Panc1 (cell line): ENCODE results near the gene CDH8. TPM values are rescaled to one million over a fixed set of nuclear protein-coding genes. Genes with fewer than 3 reads are reported as not detected.

Experiments used
- ATAC-seq: fragments of 200-7000 bp; cut with Tn5 transposase; 2 replicates; pipeline ENCODE4 v1.9.1; 2020; ENCODE audit warnings: mild to moderate bottlenecking, moderate library complexity
- BruUV-seq: library from RNA; stranded (reverse); fragments of 400-500 nt; replicated peaks from 2 replicates; lab custom pipeline; 2021; lab: Mats Ljungman, UMichigan
- CTCF ChIA-PET: fragments of 300-600 bp; sonication (Branson Sonifier 250); formaldehyde crosslinking; loops from one replicate; lab custom pipeline; 2022; ENCODE audit warnings: antibody characterized with exemption; lab: Charles Lee
- POLR2A ChIA-PET: fragments of 300-600 bp; sonication (Branson Sonifier 250); formaldehyde crosslinking; loops from one replicate; lab custom pipeline; 2022; ENCODE audit warnings: antibody characterized with exemption; lab: Charles Lee
- DNase-seq: peaks from one replicate; pipeline ENCODE4 v3.0.0-alpha.2; 2010; ENCODE audit warnings: low read depth, low spot score
- H3K27ac ChIP-seq: 2 replicates; pipeline ENCODE4 v1.5.1; 2011; ENCODE audit warnings: mild to moderate bottlenecking, low read length, inconsistent platforms
- H3K27me3 ChIP-seq: fragments of 200-500 bp; sonication (Bioruptor generic); 2 replicates; pipeline ENCODE4 v1.6.0; 2014; ENCODE audit warnings: low read length, inconsistent platforms; ENCODE audit not compliant: control insufficient read depth, insufficient read depth
- H3K36me3 ChIP-seq: fragments of 200-500 bp; sonication (Bioruptor generic); 2 replicates; pipeline ENCODE4 v1.5.1; 2014; ENCODE audit warnings: inconsistent platforms, mild to moderate bottlenecking, low read length, moderate library complexity; ENCODE audit not compliant: control insufficient read depth, insufficient read depth
- H3K4me1 ChIP-seq: 2 replicates; pipeline ENCODE4 v1.5.1; 2011; ENCODE audit warnings: inconsistent platforms, mild to moderate bottlenecking, low read length, moderate library complexity; ENCODE audit not compliant: control insufficient read depth, insufficient read depth
- H3K4me3 ChIP-seq, 2 experiments: 2 replicates each; pipeline ENCODE4 v1.5.1; 2011 to 2012; ENCODE audit warnings: low read depth in 2 of 2, low read length in 2 of 2, mild to moderate bottlenecking in 2 of 2, inconsistent platforms in 1 of 2, moderate library complexity in 1 of 2
- H3K9me3 ChIP-seq: fragments of 200-500 bp; sonication (Bioruptor generic); 2 replicates; pipeline ENCODE4 v1.5.1; 2014; ENCODE audit warnings: low read depth, mild to moderate bottlenecking, inconsistent platforms, low read length, moderate library complexity; ENCODE audit not compliant: control insufficient read depth, insufficient read depth
- POLR2AphosphoS5 ChIP-seq: IDR thresholded peaks from 2 replicates; pipeline ENCODE4 v1.6.1; 2012; ENCODE audit warnings: mild to moderate bottlenecking, low read depth, low read length, moderate library complexity
- SIN3A ChIP-seq: IDR thresholded peaks from 2 replicates; pipeline ENCODE4 v1.6.1; 2012; ENCODE audit warnings: low read depth, mild to moderate bottlenecking, low read length, moderate library complexity, borderline replicate concordance; ENCODE audit not compliant: insufficient read depth
- TCF7L2 ChIP-seq: IDR thresholded peaks from 2 replicates; pipeline ENCODE4 v1.6.1; 2011; ENCODE audit warnings: mild to moderate bottlenecking, low read depth, low read length, inconsistent platforms
- in situ Hi-C: cut with HindIII; loops from 2 replicates; pipeline ENCODE4 v1.10.0; 2016; ENCODE audit warnings: low sequenced_read_pairs, low pct_unique_long_range_greater_than_20kb
- intact Hi-C: fragments of 100-400 bp; cut with micrococcal nuclease; formaldehyde crosslinking; loops from one replicate; pipeline ENCODE4 v1.10.0; 2022; ENCODE audit not compliant: unreplicated experiment
- total RNA-seq: library from RNA; stranded (reverse); gene quantifications from one replicate; pipeline ENCODE4 v1.2.1, GENCODE V29; 2021; ENCODE audit not compliant: unreplicated experiment
- TF ChIP-seq, protein P1 (sequence below), 2 experiments: IDR thresholded peaks; 2 replicates each; pipeline ENCODE4 v1.6.1; 2011 to 2012; ENCODE audit warnings: low read depth in 2 of 2, control low read depth in 1 of 2, low read length in 1 of 2, mild to moderate bottlenecking in 1 of 2, moderate library complexity in 1 of 2; ENCODE audit not compliant: insufficient read depth in 1 of 2
- TF ChIP-seq, protein P2 (sequence below): fragments of 450-650 bp; IDR thresholded peaks from 2 replicates; pipeline ENCODE4 v1.5.1; 2017; ENCODE audit warnings: mild to moderate bottlenecking

Gene CDH8
- total RNA-seq, 1 experiment from 2014 or later, result 0.21 TPM

DNA sequence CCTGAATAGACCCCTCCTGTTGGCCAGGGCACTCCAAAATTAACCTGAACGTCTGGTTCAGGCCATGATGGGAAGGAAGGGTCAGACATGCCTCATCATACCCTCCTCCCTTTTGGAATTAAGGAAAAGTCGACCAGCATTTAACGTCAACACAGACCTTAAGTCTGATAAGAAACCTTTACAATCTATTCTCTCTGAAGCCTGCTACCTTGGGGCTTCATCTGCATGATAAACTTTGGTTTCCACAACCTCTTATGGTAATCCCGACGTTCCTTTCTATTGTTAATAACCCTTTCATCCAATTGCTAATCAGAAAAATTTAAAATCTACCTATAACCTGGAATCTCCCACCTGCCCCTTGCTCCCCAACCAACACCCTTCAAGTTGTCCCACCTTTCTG lies 358.5 kb downstream of the CDH8 start:
- ATAC-seq, result no peak
- H3K27ac ChIP-seq, result no peak overlapping the region
- no peaks in the 10 kb centered on the region for H3K36me3 ChIP-seq
- ChIA-PET POLR2A (no interaction called here), CTCF (no interaction called here)
- intact Hi-C loops (no loop called here), in situ Hi-C loops (no loop called here)
- no TSS peak for BruUV-seq
- H3K27me3 ChIP-seq, result no peaks in the 10 kb centered on the region
- TF ChIP-seq TCF7L2 (no peak), SIN3A (no peak), POLR2AphosphoS5 (no peak)
- TF ChIP-seq, protein P1, sequence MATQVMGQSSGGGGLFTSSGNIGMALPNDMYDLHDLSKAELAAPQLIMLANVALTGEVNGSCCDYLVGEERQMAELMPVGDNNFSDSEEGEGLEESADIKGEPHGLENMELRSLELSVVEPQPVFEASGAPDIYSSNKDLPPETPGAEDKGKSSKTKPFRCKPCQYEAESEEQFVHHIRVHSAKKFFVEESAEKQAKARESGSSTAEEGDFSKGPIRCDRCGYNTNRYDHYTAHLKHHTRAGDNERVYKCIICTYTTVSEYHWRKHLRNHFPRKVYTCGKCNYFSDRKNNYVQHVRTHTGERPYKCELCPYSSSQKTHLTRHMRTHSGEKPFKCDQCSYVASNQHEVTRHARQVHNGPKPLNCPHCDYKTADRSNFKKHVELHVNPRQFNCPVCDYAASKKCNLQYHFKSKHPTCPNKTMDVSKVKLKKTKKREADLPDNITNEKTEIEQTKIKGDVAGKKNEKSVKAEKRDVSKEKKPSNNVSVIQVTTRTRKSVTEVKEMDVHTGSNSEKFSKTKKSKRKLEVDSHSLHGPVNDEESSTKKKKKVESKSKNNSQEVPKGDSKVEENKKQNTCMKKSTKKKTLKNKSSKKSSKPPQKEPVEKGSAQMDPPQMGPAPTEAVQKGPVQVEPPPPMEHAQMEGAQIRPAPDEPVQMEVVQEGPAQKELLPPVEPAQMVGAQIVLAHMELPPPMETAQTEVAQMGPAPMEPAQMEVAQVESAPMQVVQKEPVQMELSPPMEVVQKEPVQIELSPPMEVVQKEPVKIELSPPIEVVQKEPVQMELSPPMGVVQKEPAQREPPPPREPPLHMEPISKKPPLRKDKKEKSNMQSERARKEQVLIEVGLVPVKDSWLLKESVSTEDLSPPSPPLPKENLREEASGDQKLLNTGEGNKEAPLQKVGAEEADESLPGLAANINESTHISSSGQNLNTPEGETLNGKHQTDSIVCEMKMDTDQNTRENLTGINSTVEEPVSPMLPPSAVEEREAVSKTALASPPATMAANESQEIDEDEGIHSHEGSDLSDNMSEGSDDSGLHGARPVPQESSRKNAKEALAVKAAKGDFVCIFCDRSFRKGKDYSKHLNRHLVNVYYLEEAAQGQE (IDR thresholded peaks at IDR 0.05; ENCODE audit: insufficient read depth in 1 of 2, low read depth in 2 of 2, low read length in 1 of 2), result no peak
- TF ChIP-seq, protein P2, sequence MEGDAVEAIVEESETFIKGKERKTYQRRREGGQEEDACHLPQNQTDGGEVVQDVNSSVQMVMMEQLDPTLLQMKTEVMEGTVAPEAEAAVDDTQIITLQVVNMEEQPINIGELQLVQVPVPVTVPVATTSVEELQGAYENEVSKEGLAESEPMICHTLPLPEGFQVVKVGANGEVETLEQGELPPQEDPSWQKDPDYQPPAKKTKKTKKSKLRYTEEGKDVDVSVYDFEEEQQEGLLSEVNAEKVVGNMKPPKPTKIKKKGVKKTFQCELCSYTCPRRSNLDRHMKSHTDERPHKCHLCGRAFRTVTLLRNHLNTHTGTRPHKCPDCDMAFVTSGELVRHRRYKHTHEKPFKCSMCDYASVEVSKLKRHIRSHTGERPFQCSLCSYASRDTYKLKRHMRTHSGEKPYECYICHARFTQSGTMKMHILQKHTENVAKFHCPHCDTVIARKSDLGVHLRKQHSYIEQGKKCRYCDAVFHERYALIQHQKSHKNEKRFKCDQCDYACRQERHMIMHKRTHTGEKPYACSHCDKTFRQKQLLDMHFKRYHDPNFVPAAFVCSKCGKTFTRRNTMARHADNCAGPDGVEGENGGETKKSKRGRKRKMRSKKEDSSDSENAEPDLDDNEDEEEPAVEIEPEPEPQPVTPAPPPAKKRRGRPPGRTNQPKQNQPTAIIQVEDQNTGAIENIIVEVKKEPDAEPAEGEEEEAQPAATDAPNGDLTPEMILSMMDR, result no peak
- H3K4me3 ChIP-seq, result no peak overlapping the region
- no peak for DNase-seq
- H3K9me3 ChIP-seq, result no peaks in the 10 kb centered on the region
- H3K4me1 ChIP-seq, result no peaks in the 10 kb centered on the region

DNA sequence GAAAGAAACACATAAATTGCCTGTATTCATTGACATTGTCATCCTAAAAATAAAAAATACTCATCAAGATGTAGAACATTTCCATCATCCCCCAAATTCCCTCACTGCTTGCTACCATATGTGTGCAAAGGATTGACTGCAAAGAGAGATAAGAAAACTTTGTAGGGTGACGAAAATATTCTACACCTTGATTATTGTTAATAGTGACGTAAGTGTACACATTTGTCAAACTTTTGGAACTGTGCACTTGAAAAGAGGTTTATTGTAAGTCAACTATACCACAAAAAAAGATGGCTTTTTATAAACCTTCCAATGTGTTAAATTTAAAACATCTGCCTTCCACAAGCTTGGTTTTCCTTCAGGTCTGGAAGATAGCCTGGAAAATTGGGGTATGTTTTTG lies 359.5 kb downstream of the CDH8 start:
- H3K9me3 ChIP-seq, result no peaks in the 10 kb centered on the region
- no peak for TF ChIP-seq POLR2AphosphoS5
- no peak for TF ChIP-seq TCF7L2
- TF ChIP-seq, protein P1 (IDR thresholded peaks at IDR 0.05; ENCODE audit: insufficient read depth in 1 of 2, low read depth in 2 of 2, low read length in 1 of 2), result no peak
- ATAC-seq, result no peak
- intact Hi-C loops (no loop called here), in situ Hi-C loops (no loop called here)
- no TSS peak for BruUV-seq
- H3K4me1 ChIP-seq, result no peaks in the 10 kb centered on the region
- DNase-seq, result no peak
- ChIA-PET CTCF (no interaction called here), POLR2A (no interaction called here)
- no peaks in the 10 kb centered on the region for H3K27me3 ChIP-seq
- no peak overlapping the region for H3K27ac ChIP-seq
- H3K36me3 ChIP-seq, result no peaks in the 10 kb centered on the region
- H3K4me3 ChIP-seq, result no peak overlapping the region
